ENCODE measurements around the gene SPTBN2.
"Not testable (repeated sequence)": the region's sequence is repeated elsewhere in the genome, so short reads cannot be mapped to it uniquely, and the experiment has no call there.

The SPTBN2 gene

DNA sequence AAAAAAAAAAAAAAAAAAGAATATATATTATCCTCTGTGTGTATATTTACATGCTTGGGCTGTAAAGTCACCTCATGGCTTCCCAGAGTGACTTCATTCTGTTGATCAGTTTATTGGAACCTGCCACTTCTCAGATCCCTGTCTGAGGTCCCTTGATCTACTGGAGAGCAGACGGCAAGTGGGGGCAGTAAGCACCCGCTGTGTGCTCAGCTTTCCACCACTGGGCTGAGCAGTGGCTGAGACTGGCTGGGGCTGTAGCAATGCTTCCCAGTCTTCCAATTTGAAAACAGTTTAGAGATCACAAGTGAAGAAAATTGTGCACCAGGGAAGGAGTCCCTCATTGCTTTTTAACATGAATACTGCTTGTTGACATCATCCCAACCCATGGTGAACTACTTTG is 44.4 kb downstream of the SPTBN2 start:
- no peak for DNase-seq (ENCODE audit: low spot score)

DNA sequence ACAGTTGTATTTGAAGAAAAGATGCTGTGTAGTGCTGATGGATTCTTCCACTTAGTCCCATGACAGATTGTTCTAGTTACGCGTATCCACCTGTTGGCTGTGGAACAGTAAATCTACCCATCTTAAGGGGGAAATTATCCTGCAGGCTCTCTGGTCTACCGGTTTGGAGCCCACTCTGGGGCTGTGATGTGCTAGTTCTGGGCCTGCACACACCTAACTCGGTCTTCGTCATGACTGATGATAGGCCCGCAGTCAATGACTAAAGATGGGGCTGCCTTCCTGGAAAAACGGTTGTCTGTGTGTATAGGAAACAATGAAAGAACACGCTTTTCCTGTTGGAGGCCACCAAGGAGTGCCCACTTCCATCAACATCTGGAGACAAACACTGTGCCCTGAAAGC is 45.1 kb downstream of the SPTBN2 start:
- DNase-seq (ENCODE audit: low spot score): no peak

DNA sequence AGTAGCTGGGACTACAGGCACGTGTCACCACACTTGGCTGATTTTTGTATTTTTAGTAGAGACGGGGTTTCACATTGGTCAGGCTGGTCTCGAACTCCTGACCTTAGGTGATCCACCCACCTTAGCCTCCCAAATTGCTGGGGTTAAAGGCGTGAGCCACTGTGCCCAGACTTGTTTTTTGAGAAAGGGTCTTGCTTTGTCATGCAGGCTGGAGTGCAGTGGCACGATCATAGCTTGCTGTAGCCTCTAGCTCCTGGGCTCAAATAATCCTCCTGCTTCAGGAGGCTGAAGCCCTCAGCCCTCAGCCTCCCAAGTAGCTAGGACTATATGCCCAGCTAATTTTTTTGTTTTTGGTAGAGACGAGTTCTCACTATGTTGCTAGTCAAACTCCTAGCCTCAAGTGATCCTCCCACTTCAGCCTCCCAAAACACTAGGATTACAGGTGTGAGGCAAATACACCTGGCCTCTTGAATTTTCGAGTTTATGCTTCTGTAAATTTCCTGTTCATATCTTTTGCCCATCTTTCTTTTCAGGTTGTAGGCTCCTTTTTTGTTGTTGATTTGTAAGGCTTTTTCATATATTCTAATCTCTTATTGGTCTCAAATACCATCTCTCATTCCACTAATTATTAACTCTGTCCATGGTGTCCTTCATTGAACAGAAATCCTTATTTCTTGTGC is 47.9 kb downstream of the SPTBN2 start:
- DNase-seq (ENCODE audit: low spot score): no peak

DNA sequence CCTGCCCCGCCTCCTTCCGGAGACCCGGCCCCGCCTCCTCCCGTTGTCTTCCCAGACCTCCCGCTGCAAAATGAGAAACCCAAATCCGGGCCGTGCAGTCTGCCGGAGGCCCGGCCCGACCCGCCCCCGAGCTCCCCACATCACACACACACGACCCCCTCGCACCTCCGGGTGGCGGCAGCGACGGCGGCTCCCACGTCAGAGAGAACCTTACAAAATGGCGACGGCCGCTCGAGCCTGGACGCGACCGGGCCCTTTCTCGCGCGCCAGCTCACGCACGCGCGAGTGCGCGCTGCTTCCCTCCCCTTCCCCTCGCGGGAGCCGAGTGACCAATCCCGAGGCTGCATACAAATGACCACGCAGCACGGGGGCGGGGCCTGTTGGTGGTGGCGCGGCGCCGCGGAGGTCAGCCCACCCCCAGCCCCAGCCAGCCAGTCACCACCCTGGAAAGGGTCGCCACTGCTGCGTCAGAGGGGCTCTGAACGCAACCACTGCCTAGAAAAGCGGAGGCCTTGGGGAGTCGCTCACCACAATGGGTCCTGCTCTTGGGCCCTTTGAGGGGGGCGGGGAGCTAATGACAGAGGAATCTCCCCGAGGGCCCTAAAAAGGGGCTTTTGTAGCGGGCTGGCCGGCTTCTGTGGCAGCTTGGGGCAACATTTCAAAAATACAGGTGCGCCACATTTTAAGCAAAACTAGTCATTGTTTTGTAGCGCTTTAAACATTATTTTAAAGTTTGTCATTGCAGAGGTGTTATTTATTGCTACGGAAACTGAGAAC is 51.2 kb downstream of the SPTBN2 start, which contains the start of gene RBM4B:
Gene RBM4B (minus strand): TSS at position 289 of the 777 bp plus-strand sequence. CDS start 808 bp downstream, outside the sequence.
- DNase-seq (ENCODE audit: low spot score): peak; percentile 94

DNA sequence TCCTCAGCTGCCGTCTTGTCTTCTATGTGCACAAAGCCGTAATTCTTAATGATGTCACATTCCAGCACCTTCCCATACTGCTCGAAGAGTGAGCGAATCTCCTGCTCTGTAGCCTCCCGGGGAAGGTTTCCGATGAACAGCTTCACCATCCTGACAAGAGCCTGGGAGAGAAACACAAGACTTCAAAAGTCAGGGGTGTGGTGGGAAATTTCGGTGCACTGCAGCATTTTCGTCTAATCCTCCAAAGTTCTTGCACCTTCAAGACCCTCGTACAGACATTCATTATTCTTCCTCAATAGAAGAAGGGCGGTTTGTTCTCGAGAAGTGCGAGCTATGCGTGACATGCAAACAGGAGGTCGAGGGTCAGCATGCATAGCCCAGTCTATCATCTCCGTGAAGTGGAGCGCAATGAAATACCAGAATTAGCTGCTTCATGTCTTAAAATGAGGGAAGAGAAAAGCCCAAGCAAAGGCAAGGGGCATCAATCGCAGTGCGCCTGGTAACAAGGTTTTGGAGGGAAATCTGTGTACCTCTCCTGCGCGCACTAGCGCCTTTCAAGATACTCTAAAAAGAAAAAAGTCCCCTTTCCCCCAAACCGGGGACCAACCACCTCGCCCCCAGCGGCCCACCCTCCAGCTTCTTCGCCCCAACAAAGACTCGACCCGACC is 52.0 kb downstream of the SPTBN2 start:
- no peak for DNase-seq (ENCODE audit: low spot score)

DNA sequence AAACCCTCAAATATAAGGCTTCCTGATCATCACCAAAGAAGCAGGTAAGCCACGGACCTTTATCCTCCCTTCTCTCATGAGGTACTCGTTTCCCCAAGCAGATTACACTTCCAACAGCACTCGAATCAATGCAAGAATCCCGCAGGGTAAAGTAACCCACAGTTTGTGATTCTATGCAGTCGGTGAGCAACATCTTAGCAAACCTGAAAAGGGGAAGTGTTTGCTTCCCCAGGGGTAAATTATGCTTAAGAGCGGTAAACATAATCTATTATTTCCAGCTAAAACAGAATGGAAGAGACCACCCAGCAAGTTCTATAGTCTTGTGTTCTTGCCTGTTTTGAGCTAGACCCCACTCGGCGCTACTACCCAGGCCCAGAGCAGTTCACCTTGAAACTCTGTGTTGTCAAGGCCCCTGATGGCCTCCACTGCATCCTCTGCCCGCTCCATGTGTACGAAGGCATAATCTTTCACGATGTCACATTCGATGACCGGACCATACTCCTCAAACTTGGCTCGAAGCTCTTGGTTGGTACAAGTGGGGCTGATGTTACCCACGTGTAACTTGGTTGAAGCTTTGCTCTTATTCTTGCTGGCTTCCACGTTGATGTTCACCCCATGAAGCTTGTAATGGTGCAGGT is 52.6 kb downstream of the SPTBN2 start:
- no peak for DNase-seq (ENCODE audit: low spot score)

DNA sequence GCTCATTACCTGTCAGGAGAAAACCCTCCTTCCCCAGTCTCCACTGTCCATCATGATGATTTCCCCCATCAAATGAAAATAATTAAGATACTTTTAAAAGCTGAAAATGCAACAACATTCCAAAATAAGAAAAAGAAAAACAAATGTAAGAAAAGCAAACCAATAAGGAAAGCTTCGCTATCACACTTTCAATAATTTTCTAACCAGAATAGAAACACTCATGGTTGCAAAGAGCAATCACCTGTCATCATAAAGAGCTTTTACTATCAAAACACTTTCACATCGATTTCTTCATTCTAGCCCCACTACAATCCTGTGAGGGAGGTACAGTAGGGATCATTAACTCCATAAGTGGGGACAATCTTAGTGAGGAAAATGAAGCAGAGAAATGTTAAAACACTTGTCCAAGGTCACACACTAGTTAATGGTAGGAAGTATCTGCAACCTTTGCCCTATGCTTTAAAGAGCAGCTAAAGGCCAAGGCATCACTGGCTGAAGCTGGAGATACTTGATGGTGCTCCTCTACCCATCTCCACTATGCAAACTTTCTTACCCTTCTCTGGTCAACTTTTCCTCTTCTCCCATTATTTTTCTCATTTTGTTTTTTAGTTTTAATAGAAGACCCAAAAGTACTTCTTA is 53.9 kb downstream of the SPTBN2 start:
- no peak for DNase-seq (ENCODE audit: low spot score)

DNA sequence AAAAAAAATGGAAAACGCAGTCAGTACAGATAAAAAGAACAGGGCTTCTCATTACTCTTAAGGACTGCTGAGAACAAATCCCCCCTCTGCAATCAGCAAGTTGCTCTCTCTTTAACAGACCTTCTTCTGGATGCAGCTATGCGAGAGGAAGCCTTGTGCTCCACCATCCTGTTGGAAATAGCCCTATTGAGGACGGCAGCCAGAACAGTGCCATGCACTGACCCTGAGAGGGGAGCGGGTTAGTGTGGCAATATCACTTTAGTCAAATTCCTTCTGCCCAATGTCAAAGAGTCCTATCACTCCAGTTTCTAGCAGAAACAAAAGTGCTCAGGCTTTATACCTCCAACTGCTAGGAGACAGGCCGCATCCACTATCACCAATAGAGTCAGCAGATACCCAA is 58.2 kb downstream of the SPTBN2 start:
- DNase-seq (ENCODE audit: low spot score): no peak

DNA sequence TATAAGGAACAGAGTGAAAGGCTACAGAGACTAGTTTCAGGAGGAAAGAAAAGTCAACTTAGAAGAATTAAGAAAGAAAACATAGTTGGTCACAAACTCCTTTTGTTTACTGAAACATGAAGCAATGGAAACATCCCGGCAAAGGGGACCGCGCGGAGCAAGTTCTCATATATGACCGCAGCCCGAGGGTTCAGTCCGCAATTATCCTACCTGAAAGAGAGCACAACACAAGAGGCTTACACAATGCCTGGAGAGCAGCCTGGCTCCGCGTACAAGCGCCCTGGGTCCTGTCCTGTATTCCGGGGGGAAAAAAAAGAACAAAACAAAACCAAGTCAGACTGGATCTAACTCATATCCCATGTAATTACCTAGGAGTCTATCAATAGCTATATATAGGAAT is 63.6 kb downstream of the SPTBN2 start:
- DNase-seq (ENCODE audit: low spot score): no peak

DNA sequence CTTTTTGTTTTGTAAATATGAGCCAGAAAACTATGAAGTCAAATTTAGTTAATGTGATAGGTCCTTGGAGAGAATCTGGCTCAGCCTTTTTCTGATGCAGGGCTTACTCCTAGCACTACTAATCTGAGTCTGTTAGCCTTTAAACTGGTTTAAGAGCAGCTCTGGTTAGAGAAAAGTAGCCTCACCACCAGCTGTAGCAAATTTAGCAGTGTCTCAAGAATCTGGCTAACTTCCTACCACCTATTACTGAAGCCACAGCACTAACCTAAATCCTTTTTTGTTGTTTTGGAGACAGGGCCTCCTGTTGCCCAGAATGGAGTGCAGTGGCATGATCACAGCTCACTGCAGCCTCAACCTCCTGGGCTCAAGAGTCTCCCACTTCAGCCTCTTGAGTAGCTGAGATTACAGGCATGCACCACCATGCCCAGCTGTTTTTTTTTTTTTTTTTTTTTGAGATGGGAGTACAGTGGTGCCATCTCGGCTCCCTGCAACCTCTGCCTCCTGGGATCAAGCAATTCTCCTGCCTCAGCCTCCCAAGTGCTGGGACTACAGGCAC is 65.2 kb downstream of the SPTBN2 start:
- no peak for DNase-seq (ENCODE audit: low spot score)

DNA sequence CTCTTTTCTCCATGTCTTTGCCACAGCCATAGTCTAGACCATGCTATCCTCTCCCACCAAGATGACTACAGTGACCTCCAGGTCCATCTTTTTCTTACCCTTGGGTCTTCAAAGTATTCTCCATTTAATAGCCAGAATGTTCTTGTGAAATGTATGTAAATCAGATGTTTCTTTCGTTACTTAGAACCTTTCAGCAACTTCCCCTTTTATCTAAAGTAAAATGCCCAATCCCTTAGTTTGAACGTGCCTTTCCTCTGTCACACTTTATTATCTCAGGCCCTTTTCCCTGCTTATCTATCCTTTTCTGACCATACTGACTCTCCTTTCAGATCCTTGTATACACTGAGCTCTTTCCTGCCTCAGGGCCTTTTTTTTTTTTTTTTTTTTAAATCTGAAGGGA is 69.3 kb downstream of the SPTBN2 start:
- no peak for DNase-seq (ENCODE audit: low spot score)

DNA sequence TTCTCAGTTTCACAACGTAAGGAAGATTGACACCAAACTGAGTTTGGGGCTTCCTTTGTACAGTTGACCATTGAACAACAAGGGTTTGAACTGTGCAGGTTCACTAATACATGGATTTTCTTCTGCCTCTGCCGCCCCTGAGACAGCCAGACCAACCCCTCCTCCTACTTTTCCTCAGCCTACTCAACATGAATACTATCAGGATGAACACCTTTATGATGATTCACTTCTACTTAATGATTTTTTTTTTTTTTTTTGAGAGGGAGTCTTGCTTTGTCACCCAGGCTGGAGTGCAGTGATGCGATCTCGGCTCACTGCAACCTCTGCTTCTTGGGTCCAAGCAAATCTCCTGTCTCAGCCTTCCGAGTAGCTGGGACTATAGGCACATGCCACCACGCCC is 75.9 kb downstream of the SPTBN2 start:
- DNase-seq (ENCODE audit: low spot score): no peak

DNA sequence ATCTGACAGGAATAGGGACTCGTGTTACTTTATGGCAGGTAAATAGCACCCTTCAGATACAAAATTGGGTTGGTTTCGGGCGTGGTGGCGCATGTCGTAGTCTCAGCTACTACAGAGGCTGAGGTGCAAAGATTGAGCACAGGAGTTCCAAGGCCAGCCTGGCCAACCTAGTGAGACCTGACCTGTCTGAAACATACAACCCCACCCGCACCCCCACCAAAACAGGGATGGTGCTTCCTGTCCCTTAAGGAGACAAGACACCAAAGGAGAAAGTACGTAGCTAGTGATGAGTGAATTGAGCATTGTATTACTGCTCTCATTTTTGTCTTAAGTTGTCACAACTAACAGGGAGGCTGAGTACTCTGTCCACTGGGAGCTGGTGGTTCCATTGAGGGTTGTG is 76.4 kb downstream of the SPTBN2 start:
- DNase-seq (ENCODE audit: low spot score): no peak

DNA sequence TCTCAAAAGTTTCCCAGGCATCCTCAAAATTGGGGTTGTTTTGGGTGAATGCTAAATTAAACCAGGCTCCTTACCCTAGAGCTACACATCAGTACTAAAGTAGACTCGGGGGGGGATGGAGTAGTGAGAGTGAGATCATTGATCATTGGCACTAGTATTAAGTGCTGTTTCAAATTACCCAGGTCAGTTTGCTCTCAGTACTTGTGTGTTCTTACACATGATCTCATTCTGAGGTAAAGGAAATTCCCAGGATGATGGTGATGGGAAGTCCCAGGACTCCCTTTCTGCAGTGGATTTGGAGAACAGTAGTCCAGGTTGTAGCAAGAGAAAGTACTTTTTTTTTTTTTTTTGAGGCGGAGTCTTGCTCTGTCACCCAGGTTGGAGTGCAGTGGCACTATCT is 78.0 kb downstream of the SPTBN2 start:
- DNase-seq (ENCODE audit: low spot score): no peak

DNA sequence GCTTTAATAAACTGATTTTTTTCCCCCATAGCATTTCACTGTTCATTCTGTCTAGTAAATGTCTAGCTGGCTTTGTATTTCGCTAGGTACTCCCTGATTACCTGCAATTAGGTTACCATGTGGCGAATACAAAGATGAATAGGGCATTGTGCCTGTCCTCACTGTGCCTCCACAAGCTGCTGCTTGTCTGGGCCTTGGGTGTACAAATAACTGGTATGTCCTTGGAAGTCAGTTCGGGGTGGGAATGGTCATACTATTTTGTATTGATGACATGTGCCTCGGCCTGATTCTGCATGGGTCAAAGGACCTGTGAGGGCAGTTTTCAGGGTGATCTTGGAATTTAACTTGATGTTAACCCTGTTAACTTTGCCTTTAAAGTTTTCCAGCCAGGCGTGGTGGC is 79.1 kb downstream of the SPTBN2 start:
- no peak for DNase-seq (ENCODE audit: low spot score)

DNA sequence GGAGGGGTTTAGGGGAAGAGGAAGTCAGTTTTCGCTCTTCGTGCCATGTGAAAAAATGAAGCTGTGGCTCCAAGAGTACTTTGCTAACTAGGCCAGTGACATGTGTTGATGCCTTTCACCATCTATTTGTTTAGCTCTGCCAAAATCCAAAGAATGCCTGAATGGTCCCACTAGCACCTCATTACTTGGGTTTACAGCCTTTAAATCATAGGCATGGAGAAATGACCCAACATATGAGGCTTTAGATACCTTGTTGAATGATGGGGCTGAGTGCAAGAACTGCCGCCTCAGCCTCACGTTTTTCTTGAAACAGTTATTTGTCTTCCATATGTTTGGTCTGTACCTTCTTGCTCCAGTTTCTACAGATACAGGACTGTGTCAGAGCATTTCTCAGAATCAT is 82.2 kb downstream of the SPTBN2 start:
- no peak for DNase-seq (ENCODE audit: low spot score)

DNA sequence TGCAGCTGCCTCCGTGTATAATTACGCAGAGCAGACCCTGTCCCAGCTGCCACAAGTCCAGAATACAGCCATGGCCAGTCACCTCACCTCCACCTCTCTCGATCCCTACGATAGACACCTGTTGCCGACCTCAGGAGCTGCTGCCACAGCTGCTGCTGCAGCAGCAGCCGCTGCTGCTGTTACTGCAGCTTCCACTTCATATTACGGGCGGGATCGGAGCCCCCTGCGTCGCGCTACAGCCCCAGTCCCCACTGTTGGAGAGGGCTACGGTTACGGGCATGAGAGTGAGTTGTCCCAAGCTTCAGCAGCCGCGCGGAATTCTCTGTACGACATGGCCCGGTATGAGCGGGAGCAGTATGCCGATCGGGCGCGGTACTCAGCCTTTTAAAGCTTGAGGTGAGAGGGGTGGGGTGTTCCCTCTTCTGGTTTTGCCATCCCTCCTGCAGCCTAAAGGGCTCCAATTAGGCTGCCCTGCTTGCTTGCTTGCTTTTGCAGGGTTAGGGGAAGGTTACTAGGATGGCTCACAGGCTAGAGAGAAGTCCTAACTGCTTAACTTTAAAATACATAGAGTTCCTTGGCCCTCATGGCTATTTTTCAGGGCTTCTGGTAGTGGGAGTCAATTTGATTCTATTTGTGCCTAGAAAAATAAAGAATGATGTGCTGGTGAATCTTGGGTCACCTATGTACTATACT is 85.1 kb downstream of the SPTBN2 start:
- DNase-seq (ENCODE audit: low spot score): no peak

DNA sequence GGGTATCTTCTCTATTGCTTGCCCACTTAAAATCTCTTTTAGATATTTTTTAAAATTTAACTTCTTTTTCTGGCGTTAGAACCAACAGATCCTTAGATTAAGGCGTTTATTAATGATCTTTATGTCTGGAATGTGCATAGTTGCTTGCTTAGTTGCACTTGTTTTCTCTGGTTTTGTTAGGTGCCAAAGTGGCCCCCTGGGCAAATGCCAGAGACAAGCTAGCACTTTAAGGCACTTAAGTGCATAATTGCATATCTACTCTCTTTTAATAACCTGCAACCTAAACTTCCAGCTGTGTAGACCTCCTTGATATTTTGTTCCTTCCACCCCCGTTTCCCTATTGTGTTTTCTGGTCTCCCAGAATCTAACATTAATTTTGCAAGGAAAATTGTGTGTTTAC is 87.2 kb downstream of the SPTBN2 start:
- no peak for DNase-seq (ENCODE audit: low spot score)

DNA sequence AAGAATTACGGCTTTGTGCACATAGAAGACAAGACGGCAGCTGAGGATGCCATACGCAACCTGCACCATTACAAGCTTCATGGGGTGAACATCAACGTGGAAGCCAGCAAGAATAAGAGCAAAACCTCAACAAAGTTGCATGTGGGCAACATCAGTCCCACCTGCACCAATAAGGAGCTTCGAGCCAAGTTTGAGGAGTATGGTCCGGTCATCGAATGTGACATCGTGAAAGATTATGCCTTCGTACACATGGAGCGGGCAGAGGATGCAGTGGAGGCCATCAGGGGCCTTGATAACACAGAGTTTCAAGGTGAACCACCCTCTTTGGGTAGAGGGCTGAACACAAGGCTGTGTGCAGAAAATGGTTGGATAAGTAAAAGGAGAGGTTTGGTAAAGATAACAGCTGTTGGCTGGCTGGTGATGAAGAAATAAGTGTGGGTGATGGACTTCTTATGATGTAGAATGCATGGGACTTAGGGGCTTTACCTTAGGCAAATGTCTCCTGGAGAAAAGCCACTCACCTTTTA is 89.1 kb downstream of the SPTBN2 start:
- DNase-seq (ENCODE audit: low spot score): not testable (repeated sequence)

DNA sequence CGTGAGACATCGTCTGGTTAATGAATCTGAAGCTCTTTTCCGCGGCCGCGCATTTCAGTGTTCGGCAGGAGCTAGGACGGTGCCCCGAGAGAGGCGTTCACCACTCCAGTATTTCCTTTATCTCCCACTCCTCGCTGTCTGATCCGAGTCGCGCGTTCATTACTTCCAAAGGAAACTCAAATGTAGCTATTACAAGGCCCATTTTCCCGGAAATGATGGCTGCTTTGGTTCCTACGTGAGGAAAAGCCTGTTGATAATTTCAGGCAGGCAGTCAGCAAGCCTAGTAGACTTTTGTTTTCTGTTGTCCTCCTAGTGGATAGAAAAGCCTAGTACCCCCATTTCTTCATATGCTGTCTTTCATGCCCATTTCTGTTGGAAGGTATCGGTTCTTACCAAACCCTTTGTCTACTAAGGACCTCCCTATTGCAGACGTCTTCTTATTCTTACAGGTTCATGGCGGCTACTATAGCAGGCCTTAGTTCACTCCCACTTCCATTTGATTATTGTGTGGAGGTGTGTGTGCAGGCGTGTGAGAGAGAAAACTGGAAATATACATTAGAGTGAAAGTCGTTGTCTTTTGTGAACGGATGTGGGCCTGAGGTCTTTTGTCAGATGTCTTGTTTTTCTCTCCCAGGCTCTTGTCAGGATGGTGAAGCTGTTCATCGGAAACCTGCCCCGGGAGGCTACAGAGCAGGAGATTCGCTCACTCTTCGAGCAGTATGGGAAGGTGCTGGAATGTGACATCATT is 89.8 kb downstream of the SPTBN2 start:
- DNase-seq (ENCODE audit: low spot score): peak; percentile 23

Measured in CD4-positive, alpha-beta T cell treated with Interleukin-6 at 100 ng/mL for 8 hours (primary cell).